CD14-positive monocyte (primary cell): ENCODE measurements around the gene MAP2. TPM values are rescaled to one million over a fixed set of nuclear protein-coding genes. Genes with fewer than 3 reads are reported as not detected.

Experiments used
- DNase-seq, 3 donors: peaks; one replicate each; pipeline ENCODE4 v3.0.0-alpha.2; 2011 to 2022
- H2AFZ ChIP-seq: 2 replicates; pipeline ENCODE4 v1.6.0; 2012; ENCODE audit warnings: mild to moderate bottlenecking, low read depth, low read length, inconsistent platforms; ENCODE audit not compliant: insufficient read depth, poor library complexity, severe bottlenecking
- H3K27ac ChIP-seq, 2 donors: 1 replicate in 1 of 2; 2 replicates in 1 of 2; pipeline ENCODE4 v1.5.1; 2012 to 2013; ENCODE audit warnings: low read length in 2 of 2, control low read depth in 1 of 2, inconsistent platforms in 1 of 2, low read depth in 1 of 2, mild to moderate bottlenecking in 1 of 2
- H3K27me3 ChIP-seq, 2 donors: one replicate each; pipeline versions ENCODE4 v1.6.0 to v1.6.1; 2011 to 2013; ENCODE audit warnings: low read length in 2 of 2; ENCODE audit not compliant: control insufficient read depth in 2 of 2, insufficient read depth in 2 of 2
- H3K36me3 ChIP-seq, 2 donors: replicated peaks in 1 of 2; 1 replicate in 1 of 2; 2 replicates in 1 of 2; pipeline versions ENCODE4 v1.5.1 to v1.6.1; 2012 to 2013; ENCODE audit warnings: low read length in 2 of 2, control low read depth in 1 of 2, inconsistent platforms in 1 of 2, mild to moderate bottlenecking in 1 of 2; ENCODE audit not compliant: insufficient read depth in 2 of 2, control insufficient read depth in 1 of 2
- H3K4me1 ChIP-seq, 2 donors: 1 replicate in 1 of 2; 2 replicates in 1 of 2; pipeline versions ENCODE4 v1.5.1 to v1.6.1; 2012 to 2013; ENCODE audit warnings: low read length in 2 of 2, control low read depth in 1 of 2, inconsistent platforms in 1 of 2, mild to moderate bottlenecking in 1 of 2, moderate library complexity in 1 of 2; ENCODE audit not compliant: insufficient read depth in 2 of 2, control insufficient read depth in 1 of 2
- H3K4me2 ChIP-seq: replicated peaks from 2 replicates; pipeline ENCODE3; 2012; ENCODE audit warnings: low read length, moderate library complexity, mild to moderate bottlenecking; ENCODE audit not compliant: poor library complexity, severe bottlenecking; ENCODE audit errors: extremely low read depth
- H3K4me3 ChIP-seq, 3 experiments: fragments of 200-600 bp in 1 of 3; sonication (generic) in 1 of 3; replicated peaks in 1 of 3; 1 replicate in 2 of 3; 2 replicates in 1 of 3; pipeline ENCODE4 v1.5.1; 2011 to 2013; ENCODE audit warnings: low read length in 3 of 3, mild to moderate bottlenecking in 3 of 3, control low read depth in 2 of 3, low read depth in 2 of 3, inconsistent platforms in 1 of 3, moderate library complexity in 1 of 3
- H3K79me2 ChIP-seq: 2 replicates; pipeline ENCODE4 v1.6.0; 2012; ENCODE audit warnings: mild to moderate bottlenecking, control low read depth, inconsistent platforms, low read length, moderate library complexity; ENCODE audit not compliant: insufficient read depth
- H3K9ac ChIP-seq: 2 replicates; pipeline ENCODE4 v1.6.0; 2017; ENCODE audit warnings: low read length, mild to moderate bottlenecking; ENCODE audit not compliant: insufficient read depth, poor library complexity, severe bottlenecking
- H3K9me3 ChIP-seq, 2 donors: replicated peaks in 1 of 2; 1 replicate in 1 of 2; 2 replicates in 1 of 2; pipeline versions ENCODE4 v1.5.1 to v1.6.1; 2012 to 2013; ENCODE audit warnings: low read length in 2 of 2, control low read depth in 1 of 2; ENCODE audit not compliant: control insufficient read depth in 1 of 2, insufficient read depth in 1 of 2
- H4K20me1 ChIP-seq: 2 replicates; pipeline ENCODE4 v1.6.0; 2012; ENCODE audit warnings: mild to moderate bottlenecking, low read length, control low read depth, moderate library complexity; ENCODE audit not compliant: insufficient read depth
- H3K27ac Mint-ChIP-seq, 7 donors: one replicate each; pipeline ENCODE4 v1.8.0; 2020; ENCODE audit warnings: mild to moderate bottlenecking in 7 of 7, mixed read lengths in 7 of 7, moderate library complexity in 6 of 7, inconsistent platforms in 2 of 7
- H3K27me3 Mint-ChIP-seq, 3 donors: one replicate each; pipeline ENCODE4 v1.8.0; 2021 to 2022; ENCODE audit warnings: low read depth in 3 of 3, mild to moderate bottlenecking in 3 of 3, mixed read lengths in 3 of 3, moderate library complexity in 3 of 3, inconsistent platforms in 1 of 3
- H3K36me3 Mint-ChIP-seq, 2 donors: one replicate each; pipeline ENCODE4 v1.8.0; 2020; ENCODE audit warnings: mixed read lengths in 2 of 2, inconsistent platforms in 1 of 2, mild to moderate bottlenecking in 1 of 2
- H3K4me1 Mint-ChIP-seq: one replicate; pipeline ENCODE4 v1.8.0; 2020; ENCODE audit warnings: mild to moderate bottlenecking, mixed read lengths
- H3K4me3 Mint-ChIP-seq, 2 donors: one replicate each; pipeline ENCODE4 v1.8.0; 2020; ENCODE audit warnings: mild to moderate bottlenecking in 2 of 2, mixed read lengths in 2 of 2, moderate library complexity in 1 of 2
- H3K9me3 Mint-ChIP-seq, 7 donors: one replicate each; pipeline ENCODE4 v1.8.0; 2020 to 2022; ENCODE audit warnings: mixed read lengths in 7 of 7, mild to moderate bottlenecking in 6 of 7, moderate library complexity in 6 of 7, inconsistent platforms in 2 of 7
- WGBS: methylation state at CpG from one replicate; pipeline ENCODE4 v1.1.5; 2013; ENCODE audit warnings: missing lambda C conversion rate; ENCODE audit not compliant: insufficient coverage; 5-methylcytosine and 5-hydroxymethylcytosine counted together
- intact Hi-C, 2 donors: fragments of 100-400 bp; cut with micrococcal nuclease; formaldehyde crosslinking; loops; one replicate each; pipeline versions ENCODE4 v1.15.0 to v1.15.1; 2023
- polyA plus RNA-seq, 3 donors: library from polyadenylated mRNA; depleted of rRNA in 1 of 3; unstranded in 2 of 3; stranded (reverse) in 1 of 3; fragments of 300-500 nt in 2 of 3; fragments of >200 nt in 1 of 3; fragmentation: Illumina TruSeq in 2 of 3; gene quantifications; 1 replicate in 2 of 3; 2 replicates in 1 of 3; pipeline ENCODE4 v1.2.3, GENCODE V29; 2012 to 2021
- TF ChIP-seq, protein P1 (sequence below): fragments of 200-600 bp; IDR thresholded peaks from one replicate; pipeline ENCODE4 v1.8.0; 2022; ENCODE audit warnings: antibody characterized with exemption, mild to moderate bottlenecking

The MAP2 gene
- polyA plus RNA-seq, 3 donors, result not detected

- Histone ChIP-seq H3K27me3 (no peaks in the 10 kb centered on the region), H3K9me3 (no peaks in the 10 kb centered on the region), H3K79me2 (no peaks in the 10 kb centered on the region), H2AFZ (no peak overlapping the region), H3K4me3 (no peak overlapping the region), H3K27ac (no peak overlapping the region), H4K20me1 (no peaks in the 10 kb centered on the region), H3K4me2 (no peak overlapping the region), H3K4me1 (no peaks in the 10 kb centered on the region), H3K9ac (no peak overlapping the region), H3K36me3 (no peaks in the 10 kb centered on the region)
- H3K36me3 Mint-ChIP-seq, result no peaks in the 10 kb centered on the region
- TF ChIP-seq, protein P1, sequence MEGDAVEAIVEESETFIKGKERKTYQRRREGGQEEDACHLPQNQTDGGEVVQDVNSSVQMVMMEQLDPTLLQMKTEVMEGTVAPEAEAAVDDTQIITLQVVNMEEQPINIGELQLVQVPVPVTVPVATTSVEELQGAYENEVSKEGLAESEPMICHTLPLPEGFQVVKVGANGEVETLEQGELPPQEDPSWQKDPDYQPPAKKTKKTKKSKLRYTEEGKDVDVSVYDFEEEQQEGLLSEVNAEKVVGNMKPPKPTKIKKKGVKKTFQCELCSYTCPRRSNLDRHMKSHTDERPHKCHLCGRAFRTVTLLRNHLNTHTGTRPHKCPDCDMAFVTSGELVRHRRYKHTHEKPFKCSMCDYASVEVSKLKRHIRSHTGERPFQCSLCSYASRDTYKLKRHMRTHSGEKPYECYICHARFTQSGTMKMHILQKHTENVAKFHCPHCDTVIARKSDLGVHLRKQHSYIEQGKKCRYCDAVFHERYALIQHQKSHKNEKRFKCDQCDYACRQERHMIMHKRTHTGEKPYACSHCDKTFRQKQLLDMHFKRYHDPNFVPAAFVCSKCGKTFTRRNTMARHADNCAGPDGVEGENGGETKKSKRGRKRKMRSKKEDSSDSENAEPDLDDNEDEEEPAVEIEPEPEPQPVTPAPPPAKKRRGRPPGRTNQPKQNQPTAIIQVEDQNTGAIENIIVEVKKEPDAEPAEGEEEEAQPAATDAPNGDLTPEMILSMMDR, result no peak
- H3K4me1 Mint-ChIP-seq, result no peaks in the 10 kb centered on the region
- H3K9me3 Mint-ChIP-seq, result peaks cover 0 to 3% (median 0%) of the 10 kb centered on the region in 7 donors
- H3K27ac Mint-ChIP-seq, result no peak overlapping the region
- no peak for DNase-seq
- no peak overlapping the region for H3K4me3 Mint-ChIP-seq
- peaks cover 0 to 3% (median 2%) of the 10 kb centered on the region in 3 donors for H3K27me3 Mint-ChIP-seq
- intact Hi-C loops, result no loop called here
These were observed 32.6 kb downstream of the MAP2 start for GRCh38 chr2:209456489-209456888.

DNA sequence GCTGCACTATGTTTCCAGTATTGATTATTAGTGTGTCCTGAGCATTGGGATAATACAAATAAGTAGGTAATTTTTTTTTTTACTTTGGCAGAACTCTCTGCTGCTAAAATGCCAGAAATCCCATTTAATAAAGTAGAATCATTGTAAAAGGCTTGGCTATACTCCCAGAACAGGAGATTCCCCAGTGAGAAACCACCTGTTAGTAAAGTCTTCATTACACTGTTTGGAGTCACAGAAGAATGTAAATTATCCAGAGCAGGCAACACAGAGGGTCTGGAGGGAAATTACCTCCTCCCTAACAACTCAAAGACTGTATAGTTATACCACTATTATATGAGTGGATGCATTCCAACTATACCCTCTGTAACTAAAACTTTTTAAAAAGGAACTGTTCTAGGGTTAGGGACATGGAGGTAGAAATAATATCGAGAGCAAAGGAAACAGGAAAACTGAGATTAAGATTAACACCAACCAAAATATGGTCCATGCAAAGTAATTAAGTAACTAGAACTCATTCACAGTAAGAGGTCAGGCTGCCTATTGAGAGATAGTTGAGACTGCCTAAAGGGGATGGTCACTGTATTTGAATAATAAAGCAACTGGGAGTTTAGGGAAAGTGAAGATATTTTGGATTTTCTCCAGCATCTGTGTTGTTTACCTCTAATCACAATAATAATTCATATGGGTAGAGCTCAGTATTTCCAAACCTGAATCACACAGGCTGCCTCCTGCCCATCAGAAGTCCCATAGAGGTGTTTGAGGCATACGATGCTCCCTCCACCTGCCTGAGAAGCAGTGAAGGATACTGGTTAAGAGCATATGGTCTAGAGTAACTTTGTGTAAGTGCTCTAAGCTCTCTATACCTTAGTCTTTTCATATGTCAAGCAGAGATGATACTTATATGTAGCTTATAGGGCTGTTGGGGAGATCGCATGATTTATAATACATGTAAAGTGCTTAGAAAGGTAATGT lies 34.4 kb downstream of the MAP2 start:
- no peak overlapping the region for H3K4me3 ChIP-seq
- H3K27ac ChIP-seq, result no peak overlapping the region
- H4K20me1 ChIP-seq, result no peaks in the 10 kb centered on the region
- no peaks in the 10 kb centered on the region for H3K79me2 ChIP-seq
- Mint-ChIP-seq H3K4me1 (no peaks in the 10 kb centered on the region), H3K27ac (no peak overlapping the region), H3K9me3 (peaks cover 0 to 3% (median 0%) of the 10 kb centered on the region in 7 donors), H3K27me3 (peaks cover 0 to 3% (median 0%) of the 10 kb centered on the region in 3 donors), H3K36me3 (no peaks in the 10 kb centered on the region), H3K4me3 (no peak overlapping the region)
- DNase-seq, result no peak
- H3K9me3 ChIP-seq, result no peaks in the 10 kb centered on the region
- H3K4me2 ChIP-seq, result no peak overlapping the region
- no peak overlapping the region for H2AFZ ChIP-seq
- no peaks in the 10 kb centered on the region for H3K27me3 ChIP-seq
- no peaks in the 10 kb centered on the region for H3K4me1 ChIP-seq
- H3K36me3 ChIP-seq, result no peaks in the 10 kb centered on the region
- whole genome bisulfite sequencing, result no CpG with 5 or more reads among the region's 3 CpGs
- TF ChIP-seq, protein P1, result no peak
- intact Hi-C loops, result no loop called here
- H3K9ac ChIP-seq, result no peak overlapping the region
